Stimulated activated CD8-positive, alpha-beta memory T cell treated with anti-CD3 and anti-CD28 coated beads, Interleukin-4, amount 100 ng/mL, for 1 hour (primary cell): ENCODE results near the gene GPR31.

Experiments
- DNase-seq, 2 donors: peaks; one replicate each; pipeline ENCODE4 v3.0.0-alpha.2; 2020; ENCODE audit warnings: low read depth in 2 of 2, low spot score in 1 of 2

The GPR31 gene

GRCh38 chr6:167119670-167120582 lies 37.9 kb downstream of the GPR31 start:
- DNase-seq = no peak

- DNase-seq = no peak
Measured at GRCh38 chr6:167118839-167119238, 38.9 kb downstream of the GPR31 start.

DNA sequence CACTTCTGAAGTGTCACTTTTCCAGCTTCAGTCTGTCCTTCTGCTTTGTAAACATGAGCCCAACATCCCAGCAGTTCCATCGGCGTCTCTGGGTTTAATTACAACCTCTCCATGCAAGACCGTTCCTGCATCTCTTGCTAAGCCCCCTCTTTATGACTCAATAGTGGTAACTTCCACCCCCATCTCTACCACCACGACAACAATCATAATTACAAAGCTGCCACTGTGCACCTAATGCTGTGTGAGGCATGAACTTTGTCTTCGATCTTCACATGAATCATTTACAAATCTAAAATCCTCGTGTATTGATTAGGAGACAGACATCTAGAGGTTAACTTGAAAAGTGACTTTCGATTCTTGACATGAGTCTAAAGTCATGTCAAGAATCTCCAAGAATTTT lies 39.8 kb downstream of the GPR31 start:
- DNase-seq = no peak

GRCh38 chr6:167116838-167117228 lies 40.9 kb downstream of the GPR31 start:
- no peak for DNase-seq

DNA sequence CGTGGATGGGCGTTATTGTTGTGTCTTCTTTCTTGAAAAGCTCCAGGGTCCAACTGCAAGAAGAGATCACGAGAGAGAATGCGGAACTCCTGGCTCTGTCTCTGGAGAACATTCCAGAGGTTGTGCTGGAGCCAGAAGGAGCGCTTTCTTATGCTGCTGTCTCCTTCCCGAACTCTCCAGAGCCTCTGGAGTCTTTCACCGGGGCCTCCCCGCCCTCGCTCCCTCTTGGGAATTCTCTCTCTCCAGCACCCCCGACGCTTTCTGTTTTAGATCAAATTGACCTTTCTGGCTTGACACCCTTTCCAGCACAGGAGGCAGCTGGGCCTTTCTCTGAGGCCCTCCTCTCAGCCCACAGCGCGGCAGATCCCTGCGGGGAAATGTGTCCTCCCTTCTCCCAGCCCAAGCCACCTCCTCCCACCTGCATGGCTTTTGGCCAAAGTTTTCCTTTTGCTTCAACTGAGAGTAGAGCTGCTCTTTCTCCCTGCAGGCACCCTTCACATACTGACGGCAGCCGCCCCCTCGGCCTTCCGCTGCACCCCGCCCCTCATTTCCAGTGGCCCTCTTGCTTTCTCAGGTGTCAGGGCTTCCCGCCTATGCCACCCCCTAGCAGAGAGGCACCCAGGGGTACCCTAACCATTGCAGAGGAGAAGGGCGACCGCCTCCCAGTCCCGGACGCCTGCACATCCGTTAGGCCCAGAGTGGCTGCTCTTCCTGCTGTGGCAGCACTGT lies 41.5 kb downstream of the GPR31 start:
- DNase-seq = no peak

- no peak for DNase-seq
Measured at GRCh38 chr6:167115054-167115453, 42.7 kb downstream of the GPR31 start.

DNA sequence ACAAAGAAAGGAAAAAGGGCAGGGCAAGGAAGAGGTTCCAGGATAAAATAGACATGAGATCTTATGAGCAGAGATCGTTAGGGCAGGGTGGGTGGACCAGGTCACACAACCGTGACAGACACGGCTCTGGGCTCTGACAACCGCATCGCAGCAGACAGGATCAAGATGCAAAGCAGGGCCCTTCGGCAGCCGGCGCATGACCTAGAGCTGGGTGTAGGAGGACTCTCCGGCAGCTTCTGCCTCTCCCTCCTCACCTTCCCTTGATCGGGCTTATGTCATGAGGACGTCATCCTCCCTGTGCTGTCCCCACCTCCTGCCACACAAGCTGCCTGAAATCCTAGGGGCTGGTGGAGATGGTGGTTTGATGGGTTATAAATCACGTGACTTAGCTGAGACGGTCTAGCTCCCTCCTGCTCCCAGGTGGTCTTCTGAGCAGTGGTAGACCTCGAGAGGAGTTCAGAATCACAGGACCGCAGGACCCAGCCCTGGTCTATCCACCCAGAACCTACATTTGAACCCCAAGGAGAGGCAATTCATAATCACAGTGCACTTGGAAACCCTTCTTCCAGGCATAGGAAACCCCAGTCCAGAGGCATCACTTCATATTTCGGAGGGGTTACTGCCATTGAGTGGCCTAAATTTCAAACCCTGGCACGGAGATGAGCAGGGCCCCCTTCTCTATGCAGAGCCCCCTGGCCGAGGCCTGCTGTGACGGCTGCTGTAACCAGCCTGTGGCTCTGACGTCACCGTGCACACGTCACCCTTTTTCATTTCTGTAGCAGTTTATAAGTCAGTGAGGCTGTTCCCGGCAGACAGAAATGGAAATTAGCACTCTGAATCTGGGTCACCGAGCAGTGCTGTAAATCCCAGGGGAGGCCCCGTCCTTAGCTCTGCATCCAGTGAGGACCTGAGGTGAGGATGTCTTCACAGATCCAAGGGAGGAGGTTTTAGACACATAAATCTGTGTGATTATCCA lies 43.6 kb downstream of the GPR31 start:
- DNase-seq = no peak

DNA sequence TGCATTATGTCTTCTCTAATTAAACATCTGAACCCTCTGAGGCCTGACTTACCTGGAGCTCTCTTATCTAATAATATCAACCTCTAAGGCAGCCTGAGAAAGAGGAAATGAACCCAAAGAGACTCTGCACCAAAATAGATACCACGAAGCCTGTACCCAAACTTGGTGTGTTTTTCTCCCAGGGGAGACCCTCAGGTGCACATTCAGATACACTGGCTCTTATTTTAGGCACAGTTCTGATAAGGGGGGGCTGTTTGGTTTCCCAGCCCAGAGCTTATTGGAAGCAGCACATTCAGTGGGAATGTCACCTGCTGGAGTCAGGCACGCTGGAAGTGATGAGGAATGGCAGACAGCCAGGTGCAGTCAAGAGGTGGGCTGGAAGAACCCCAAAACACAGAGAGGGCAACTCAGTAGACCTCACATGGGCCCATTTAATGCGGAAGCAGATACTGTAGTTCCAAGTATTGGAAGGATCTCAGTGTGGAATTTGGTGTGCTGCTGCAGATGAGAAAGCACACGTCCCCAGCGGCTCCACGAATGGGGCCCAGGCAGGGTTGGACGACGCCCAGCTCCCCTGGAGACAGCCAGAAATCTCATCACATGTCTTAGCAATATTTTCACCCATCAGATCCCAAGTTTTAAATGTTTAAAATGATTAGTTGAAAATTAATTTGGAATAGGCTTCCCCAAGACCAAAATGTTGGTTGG lies 44.6 kb downstream of the GPR31 start:
- no peak for DNase-seq

GRCh38 chr6:167112421-167112820 lies 45.4 kb downstream of the GPR31 start:
- no peak for DNase-seq

- no peak for DNase-seq
Measured at GRCh38 chr6:167111597-167111996, 46.2 kb downstream of the GPR31 start.

DNA sequence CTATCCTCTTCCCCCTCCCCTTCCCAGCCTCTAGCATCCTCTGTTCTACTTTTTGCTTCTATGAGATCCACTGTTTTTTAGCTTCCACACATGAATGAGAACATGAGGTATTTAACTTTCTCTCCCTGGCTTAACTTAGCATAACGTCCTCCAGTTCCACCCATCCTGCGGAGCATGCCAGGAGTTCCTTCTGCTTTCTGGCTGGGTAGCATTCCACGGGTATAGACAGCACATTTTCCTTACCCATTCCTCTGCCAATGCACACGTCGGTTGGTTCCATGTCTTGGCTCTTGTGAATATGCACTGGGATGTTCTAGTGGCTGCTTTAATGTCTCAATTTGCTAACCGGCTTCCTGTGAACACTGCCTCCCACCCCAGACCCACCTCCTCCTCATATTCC lies 48.1 kb downstream of the GPR31 start:
- no peak for DNase-seq

DNA sequence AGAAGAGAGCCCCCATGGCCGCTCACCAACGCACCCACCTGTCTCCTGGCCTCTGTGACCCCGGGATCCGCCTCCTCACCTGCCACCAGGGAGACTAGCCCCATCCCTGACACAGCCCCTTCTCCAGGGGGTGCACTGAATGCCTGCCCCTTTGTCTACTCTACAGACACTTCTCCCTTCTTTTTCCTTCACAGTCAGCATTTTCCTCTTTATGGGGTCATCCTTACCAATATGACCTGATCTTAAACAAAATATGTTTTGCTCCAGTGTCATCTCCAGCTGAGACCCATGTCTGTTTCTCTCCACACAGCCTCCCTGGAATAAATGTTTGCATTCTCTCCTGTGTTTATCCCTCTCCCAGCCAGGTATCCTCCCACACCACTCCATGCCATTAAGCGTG lies 49.5 kb downstream of the GPR31 start:
- DNase-seq = no peak

DNA sequence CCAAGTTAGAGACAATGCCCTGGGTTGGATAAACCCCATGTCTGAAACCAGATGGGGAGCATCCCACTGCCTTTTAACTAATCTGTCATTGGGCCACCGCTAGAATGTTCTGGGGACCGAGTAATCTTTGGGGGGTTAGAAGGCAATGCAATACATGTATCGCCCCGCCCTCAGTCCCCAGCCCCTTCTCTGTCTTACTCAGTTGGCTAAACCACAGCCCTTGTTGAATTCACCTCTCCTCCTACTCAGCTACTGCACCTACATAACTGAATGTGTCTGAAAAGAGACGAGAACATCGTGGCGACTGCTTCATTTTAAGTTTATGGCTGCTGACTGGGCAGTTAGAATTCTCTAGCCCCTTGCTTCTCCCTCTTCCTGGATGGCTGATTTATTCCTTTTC lies 50.0 kb downstream of the GPR31 start:
- DNase-seq = no peak

GRCh38 chr6:167106406-167106805 lies 51.4 kb downstream of the GPR31 start:
- no peak for DNase-seq
